DOHH2 (cell line): Measurements from ENCODE around the gene PADI1.

ENCODE experiments used
- H3F3A ChIP-seq: fragments of 200-600 bp; sonication (generic), shearing (Covaris generic); 2 replicates; pipeline ENCODE4 v1.6.0; 2016; ENCODE audit warnings: antibody characterized with exemption, mild to moderate bottlenecking; ENCODE audit not compliant: control insufficient read depth, insufficient read depth
- H3K27ac ChIP-seq: fragments of 200-600 bp; sonication (generic); 2 replicates; pipeline ENCODE4 v1.5.1; 2014; ENCODE audit warnings: low read depth, mild to moderate bottlenecking, low read length, moderate library complexity
- H3K27me3 ChIP-seq: fragments of 200-600 bp; sonication (generic); 2 replicates; pipeline ENCODE4 v1.6.1; 2014; ENCODE audit warnings: mild to moderate bottlenecking, low read length, mixed read lengths; ENCODE audit not compliant: control insufficient read depth
- H3K36me3 ChIP-seq: fragments of 200-600 bp; sonication (generic); 2 replicates; pipeline ENCODE4 v1.6.1; 2014; ENCODE audit warnings: mild to moderate bottlenecking, low read length, moderate library complexity, mixed read lengths; ENCODE audit not compliant: control insufficient read depth
- H3K4me1 ChIP-seq: fragments of 200-600 bp; sonication (generic); 2 replicates; pipeline ENCODE4 v1.6.1; 2014; ENCODE audit warnings: mild to moderate bottlenecking, low read length, mixed read lengths; ENCODE audit not compliant: control insufficient read depth
- H3K4me2 ChIP-seq: fragments of 200-600 bp; sonication (generic); 2 replicates; pipeline ENCODE4 v1.6.0; 2014; ENCODE audit warnings: mild to moderate bottlenecking, low read length, moderate library complexity
- H3K4me3 ChIP-seq: fragments of 200-600 bp; sonication (generic); 2 replicates; pipeline ENCODE4 v1.5.1; 2014; ENCODE audit warnings: mild to moderate bottlenecking, low read length, mixed read lengths
- H3K79me2 ChIP-seq: fragments of 200-600 bp; sonication (generic); 2 replicates; pipeline ENCODE4 v1.6.1; 2014; ENCODE audit warnings: mild to moderate bottlenecking, low read length, mixed read lengths; ENCODE audit not compliant: control insufficient read depth
- H3K9me2 ChIP-seq: fragments of 200-600 bp; sonication (generic); replicated peaks from 2 replicates; pipeline ENCODE4 v1.6.1; 2014; ENCODE audit warnings: mild to moderate bottlenecking, low read length, mixed read lengths; ENCODE audit not compliant: control insufficient read depth
- H3K9me3 ChIP-seq: fragments of 200-600 bp; sonication (generic); 2 replicates; pipeline ENCODE4 v1.6.1; 2014; ENCODE audit warnings: antibody characterized with exemption, low read length, mixed read lengths; ENCODE audit not compliant: control insufficient read depth, insufficient read depth
- H4K20me1 ChIP-seq: fragments of 200-600 bp; sonication (generic); 2 replicates; pipeline ENCODE4 v1.6.0; 2014; ENCODE audit warnings: low read depth, mild to moderate bottlenecking, antibody characterized with exemption, low read length, moderate library complexity; ENCODE audit not compliant: control insufficient read depth, insufficient read depth
- CTCF ChIP-seq: fragments of 200-600 bp; sonication (generic); IDR thresholded peaks from one replicate; pipeline ENCODE4 v1.5.1; 2014; ENCODE audit warnings: antibody characterized with exemption, mild to moderate bottlenecking, low read depth, low read length; ENCODE audit not compliant: poor library complexity, severe bottlenecking
- EZH2phosphoT487 ChIP-seq: fragments of 200-600 bp; sonication (generic); IDR thresholded peaks from 2 replicates; pipeline ENCODE4 v1.6.1; 2017; ENCODE audit warnings: borderline replicate concordance, mild to moderate bottlenecking, antibody characterized with exemption, low read length, moderate library complexity, mixed read lengths

The PADI1 gene

GRCh38 chr1:17286646-17287045, 81.7 kb downstream of the PADI1 start:
- Histone ChIP-seq H3K9me2 (no peaks in the 10 kb centered on the region), H3F3A (no peaks in the 10 kb centered on the region), H3K9me3 (no peaks in the 10 kb centered on the region), H3K4me1 (no peaks in the 10 kb centered on the region), H4K20me1 (no peaks in the 10 kb centered on the region), H3K27ac (no peak overlapping the region), H3K79me2 (no peaks in the 10 kb centered on the region), H3K4me2 (no peak overlapping the region), H3K36me3 (no peaks in the 10 kb centered on the region), H3K4me3 (no peak overlapping the region), H3K27me3 (peaks cover 3% of the 10 kb centered on the region; the same call in 1 of the 2 replicates)
- TF ChIP-seq EZH2phosphoT487 (no peak), CTCF (no peak)

- Histone ChIP-seq H3K4me2 (no peak overlapping the region), H3K27ac (no peak overlapping the region)
These were observed 82.3 kb downstream of the PADI1 start for GRCh38 chr1:17287130-17287776.

GRCh38 chr1:17289721-17290120, 84.8 kb downstream of the PADI1 start:
- Histone ChIP-seq H3K9me2 (no peaks in the 10 kb centered on the region), H3F3A (no peaks in the 10 kb centered on the region), H3K4me2 (no peak overlapping the region), H3K4me1 (no peaks in the 10 kb centered on the region), H3K36me3 (no peaks in the 10 kb centered on the region), H3K27me3 (no peaks in the 10 kb centered on the region), H3K79me2 (no peaks in the 10 kb centered on the region), H3K27ac (no peak overlapping the region), H4K20me1 (no peaks in the 10 kb centered on the region), H3K4me3 (no peak overlapping the region), H3K9me3 (no peaks in the 10 kb centered on the region)
- no peak for TF ChIP-seq CTCF
- TF ChIP-seq EZH2phosphoT487, result no peak

More at GRCh38 chr1:17287130-17287776, 82.3 kb downstream of the PADI1 start:
- Histone ChIP-seq H3K27me3 (no peaks in the 10 kb centered on the region; the same call in 1 of the 2 replicates), H3K4me3 (no peak overlapping the region), H3K79me2 (no peaks in the 10 kb centered on the region), H4K20me1 (no peaks in the 10 kb centered on the region), H3K9me3 (no peaks in the 10 kb centered on the region), H3K9me2 (no peaks in the 10 kb centered on the region), H3K4me1 (no peaks in the 10 kb centered on the region), H3F3A (no peaks in the 10 kb centered on the region), H3K36me3 (no peaks in the 10 kb centered on the region)
- no peak for TF ChIP-seq EZH2phosphoT487
- no peak for TF ChIP-seq CTCF
